ENCODE measurements around the gene TSNAX. TPM values are rescaled to one million over a fixed set of nuclear protein-coding genes. Genes with fewer than 3 reads are reported as not detected.

Gene TSNAX
- polyA plus RNA-seq, 3 donors, result 62.6 to 69.1 (median 68.0) TPM

Other genes with a start within 250 kb of the TSNAX start
- 10 to 100 TPM; 10.6 to 11.9 (median 11.8) TPM for gene EXOC8, start 190.8 kb upstream of the TSNAX start, polyA plus RNA-seq (ENCODE audit: insufficient read length in 3 of 3)
- 10 to 100 TPM; 13.3 to 15.1 (median 14.2) TPM for gene SPRTN, start 190.4 kb upstream of the TSNAX start, polyA plus RNA-seq (ENCODE audit: insufficient read length in 3 of 3)
- 10 to 100 TPM; 43.8 to 46.2 (median 46.0) TPM for gene EGLN1, start 106.4 kb upstream of the TSNAX start, polyA plus RNA-seq (ENCODE audit: insufficient read length in 3 of 3)
- gene DISC1, start 98.1 kb downstream of the TSNAX start, polyA plus RNA-seq (ENCODE audit: insufficient read length in 3 of 3), result 1 to 10 TPM; 6.0 to 7.1 (median 6.1) TPM

Data from right renal cortex interstitium (tissue), 3 donors.